ENCODE data around the gene SYT15. TPM values are rescaled to one million over a fixed set of nuclear protein-coding genes. Genes with fewer than 3 reads are reported as not detected.

Gene SYT15
- 0.17 and 0.20 TPM in 2 replicates for total RNA-seq

DNA sequence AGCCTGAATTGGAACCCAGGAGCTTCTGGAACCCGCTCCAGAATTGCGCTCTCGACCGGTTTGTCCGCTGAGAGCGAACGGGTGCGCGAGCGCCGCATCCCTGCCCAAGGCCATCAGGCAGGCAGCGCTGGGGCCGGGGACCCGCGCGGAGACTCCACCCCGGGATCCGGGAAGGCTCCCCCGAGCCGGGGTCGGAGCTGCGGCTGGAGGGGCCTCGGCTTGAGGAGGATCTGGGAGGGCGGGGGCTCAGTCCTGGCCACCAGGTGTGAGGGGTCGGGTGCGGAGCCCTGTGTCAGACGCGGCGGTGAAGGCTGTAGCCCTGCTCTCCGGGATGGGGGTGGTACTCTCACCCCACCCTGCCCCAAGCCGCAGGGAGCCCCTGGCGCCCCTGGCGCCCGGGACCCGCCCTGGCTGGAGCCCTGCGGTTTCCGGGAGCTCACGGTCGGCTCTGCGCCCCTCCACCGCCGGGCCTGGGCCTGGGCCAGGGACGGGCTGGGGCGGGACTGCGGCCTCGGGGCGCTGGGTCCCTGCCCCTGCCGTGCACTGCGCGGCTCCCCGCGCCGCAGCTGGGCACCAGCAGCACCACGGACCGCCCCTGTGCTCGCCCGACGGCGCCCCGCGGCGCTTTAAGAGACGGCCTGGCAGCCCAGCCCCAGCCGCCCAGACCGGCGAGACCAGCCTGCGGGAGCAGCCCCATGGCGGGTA lies at the start of gene SYT15:
SYT15 (plus strand) TSS at position 655 of the 705 bp plus-strand sequence; CDS start at position 696, 41 bp downstream.

DNA sequence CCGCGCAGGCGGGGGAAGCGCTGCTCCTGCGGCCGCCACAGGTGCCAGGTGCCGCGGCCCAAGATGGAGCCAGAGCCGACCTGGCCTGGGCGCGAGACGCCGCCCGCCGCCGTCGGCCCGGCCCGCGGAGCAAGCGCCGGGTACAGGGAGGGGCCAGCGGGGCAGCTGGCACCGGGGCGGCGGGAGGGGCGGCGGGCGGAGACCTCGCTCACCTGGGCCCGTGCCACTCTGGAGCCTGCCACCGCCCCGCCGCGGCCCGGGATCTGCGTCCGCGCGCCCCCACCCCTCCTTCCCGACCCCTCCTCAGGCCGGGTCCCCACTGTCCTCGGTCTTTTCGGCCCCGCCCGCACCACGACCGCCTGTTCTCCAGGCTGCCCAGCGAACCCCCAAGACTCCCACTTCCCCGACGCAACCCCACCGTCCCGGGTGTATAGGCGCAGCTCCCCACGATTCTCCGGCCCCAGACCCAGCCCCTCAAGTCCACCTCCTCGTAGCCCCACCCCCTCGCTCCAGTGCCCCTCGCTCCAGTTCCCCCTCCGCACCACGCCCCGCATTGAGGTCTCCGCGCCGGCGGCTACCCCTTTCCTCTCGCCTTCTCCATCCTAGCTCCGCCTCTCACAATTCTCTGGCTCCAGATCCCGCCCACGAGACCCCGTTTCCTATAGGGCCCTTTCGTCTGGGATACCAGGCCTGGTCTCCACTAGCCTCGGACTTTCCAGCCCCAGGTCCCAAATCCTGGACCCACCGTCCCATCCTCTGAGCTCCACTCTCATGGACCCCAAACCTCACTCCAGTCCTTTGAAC lies 22.2 kb upstream of the SYT15 start, which contains the start of gene GPRIN2:
GPRIN2 (minus strand) TSS at position 144 of the 804 bp plus-strand sequence. CDS start 5,922 bp downstream, outside the sequence.

Other genes with a start within 250 kb of the SYT15 start
- not detected in 2 replicates for gene ANXA8L1, start 203.4 kb upstream of the SYT15 start, total RNA-seq
- 0.07 and 0.10 TPM in 2 replicates for gene NPY4R, start 113.2 kb upstream of the SYT15 start, total RNA-seq
- 0.07 TPM in 1 of 2 replicates, not detected in the other for gene GPRIN2, start 22.5 kb upstream of the SYT15 start, total RNA-seq

All from smooth muscle cell of the pulmonary artery (primary cell).